EH (cell line): Measurements from ENCODE around the gene ANTXR1.

Experiments used
- DNase-seq: peaks from one replicate; pipeline ENCODE4 v3.0.0-alpha.2; 2015; ENCODE audit warnings: low read depth

ANTXR1 gene

GRCh38 chr2:69279931-69280681 lies 267.1 kb downstream of the ANTXR1 start:
- peak; percentile 19 for DNase-seq

DNA sequence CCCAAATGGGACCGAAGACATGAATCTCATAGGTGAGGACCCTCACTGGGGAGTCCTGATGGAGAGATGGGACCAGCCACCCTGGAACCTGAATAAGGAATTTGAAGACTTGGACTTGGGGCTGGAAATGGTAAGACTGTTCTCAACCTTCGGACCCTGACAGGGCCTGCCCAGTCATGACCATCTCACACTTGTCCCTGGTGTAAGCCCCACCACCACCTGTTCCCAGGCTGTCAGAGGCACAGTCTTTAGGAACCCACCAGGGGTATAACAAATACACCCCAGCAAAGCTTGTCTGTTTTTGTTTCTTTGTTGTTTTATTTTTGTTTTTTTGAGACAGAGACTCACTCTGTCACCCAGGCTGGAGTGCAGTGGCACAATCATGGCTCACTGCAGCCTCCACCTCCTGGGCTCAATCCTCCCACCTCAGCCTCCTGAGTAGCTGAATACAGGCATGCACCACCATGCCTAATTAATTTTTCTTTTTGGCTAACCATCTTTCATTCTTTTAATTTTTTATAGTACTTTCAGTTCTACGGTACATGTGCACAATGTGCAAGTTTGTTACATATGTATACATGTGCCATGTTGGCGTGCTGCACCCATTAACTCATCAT lies 267.9 kb downstream of the ANTXR1 start:
- no peak for DNase-seq

- no peak for DNase-seq
These were observed 272.5 kb downstream of the ANTXR1 start for GRCh38 chr2:69285379-69285894.

DNA sequence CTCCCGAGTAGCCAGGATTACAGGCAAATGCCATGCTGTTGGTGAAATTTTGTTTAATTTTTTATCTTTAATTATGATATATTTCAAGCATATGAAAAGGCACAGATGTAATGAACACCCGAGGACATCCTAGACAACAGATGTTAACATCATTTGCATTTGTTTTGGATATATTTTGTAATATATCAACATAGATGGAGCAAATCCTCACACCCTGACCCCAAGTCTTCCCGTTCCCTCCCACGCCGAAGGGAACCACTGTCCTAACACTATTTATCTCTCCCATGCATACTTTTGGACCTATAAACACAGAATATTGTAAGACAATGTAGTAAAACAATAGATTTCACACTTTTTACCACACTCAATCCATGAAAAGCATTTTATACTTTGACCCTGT lies 274.6 kb downstream of the ANTXR1 start:
- DNase-seq = no peak

DNA sequence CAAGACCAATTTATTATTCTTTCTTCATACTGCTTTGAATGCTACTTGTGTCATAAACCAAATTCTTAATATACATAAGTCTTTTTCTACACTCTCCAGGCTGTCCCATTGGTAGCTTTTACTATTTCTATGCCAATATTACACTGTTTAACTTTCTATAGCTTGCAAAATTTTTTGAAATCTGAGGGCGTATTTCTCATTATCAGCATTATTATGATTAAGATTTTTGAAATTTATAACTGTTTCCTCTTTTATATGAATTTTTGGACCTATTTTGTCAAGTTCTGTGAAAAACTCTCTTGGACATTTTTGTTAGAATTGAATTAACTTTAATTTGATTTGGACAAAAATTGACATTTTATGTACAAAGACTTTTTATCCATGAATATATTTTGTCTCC lies 275.4 kb downstream of the ANTXR1 start:
- no peak for DNase-seq

- DNase-seq = peak; percentile 64
These were observed 278.1 kb downstream of the ANTXR1 start for GRCh38 chr2:69291004-69291650.

DNA sequence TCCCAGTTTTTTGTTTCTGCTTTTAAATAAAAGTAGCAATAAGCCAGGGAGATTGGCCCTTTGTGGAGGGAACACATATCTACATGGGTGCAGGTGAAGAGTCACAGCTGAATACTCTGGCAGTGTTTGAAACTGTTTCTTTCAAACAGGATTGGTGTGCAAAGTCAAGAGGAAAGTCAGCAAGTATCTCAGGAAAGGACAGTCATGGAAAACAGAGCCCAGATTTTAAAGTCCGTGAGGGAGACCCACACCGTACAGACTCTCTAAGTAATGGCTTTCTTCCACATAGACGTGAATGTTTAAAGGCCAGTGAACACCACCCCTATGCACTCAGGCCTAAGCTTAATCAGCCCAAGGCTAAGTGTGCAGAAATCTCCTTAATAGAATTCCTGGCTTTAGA lies 278.7 kb downstream of the ANTXR1 start:
- no peak for DNase-seq

DNA sequence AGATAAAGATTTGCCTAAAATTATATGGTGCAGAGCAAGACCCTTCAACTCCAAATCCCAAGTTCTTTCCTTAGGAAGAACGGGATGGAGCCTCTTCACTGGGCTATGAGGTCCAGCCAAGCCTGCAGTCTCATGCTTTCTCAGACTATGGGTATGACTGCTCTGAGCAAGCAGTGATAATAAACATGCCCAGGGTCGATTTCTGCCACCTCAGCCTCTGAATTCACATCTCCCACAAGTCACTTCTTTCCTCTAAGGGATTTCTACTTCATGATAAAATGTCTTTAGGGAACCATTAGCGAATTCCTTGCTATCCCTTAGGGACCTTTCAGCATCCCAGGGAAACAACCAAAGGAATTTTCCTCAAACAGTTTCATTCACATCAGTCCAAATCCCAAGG lies 279.3 kb downstream of the ANTXR1 start:
- DNase-seq = peak; percentile 28

GRCh38 chr2:69296421-69296820 lies 283.4 kb downstream of the ANTXR1 start:
- no peak for DNase-seq

DNA sequence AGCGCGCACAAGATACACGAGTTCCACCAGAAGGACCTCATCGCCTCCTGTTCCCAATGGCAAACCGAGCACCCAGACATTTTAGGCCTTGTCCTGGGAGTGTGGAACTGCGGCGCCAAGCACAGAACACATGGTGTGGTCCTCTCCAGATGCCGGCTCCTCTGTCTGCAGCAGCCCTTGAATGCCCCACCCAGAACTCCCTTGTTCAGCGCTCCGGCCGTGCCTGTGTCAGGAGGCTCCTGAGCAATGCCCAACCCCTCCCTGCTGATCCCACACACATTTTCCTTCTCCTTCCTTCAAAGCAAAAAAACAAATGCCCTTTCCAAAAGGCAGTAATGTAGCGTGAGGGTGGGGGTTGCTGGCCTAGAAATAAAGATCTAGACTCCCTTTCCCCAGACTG lies 284.2 kb downstream of the ANTXR1 start:
- no peak for DNase-seq

GRCh38 chr2:69298261-69298660 lies 285.3 kb downstream of the ANTXR1 start:
- peak; percentile 97 for DNase-seq

GRCh38 chr2:69298862-69299261 lies 285.9 kb downstream of the ANTXR1 start:
- peak; percentile 78 for DNase-seq
